Mucosa of descending colon (tissue), 3 donors: ENCODE measurements around the gene CCDC149. TPM values are rescaled to one million over a fixed set of nuclear protein-coding genes. Genes with fewer than 3 reads are reported as not detected.
A peak's percentile ranks its signal among the peaks of the same experiment; 100 is the strongest.

Source experiments
- ATAC-seq: fragments of 200-7000 bp; cut with Tn5 transposase; one replicate; pipeline ENCODE4 v1.9.1; 2020; ENCODE audit warnings: mild to moderate bottlenecking, moderate library complexity
- DNase-seq, 3 donors: peaks; one replicate each; pipeline ENCODE4 v3.0.0-alpha.2; 2020
- H3K36me3 ChIP-seq: fragments of 200-600 bp; one replicate; pipeline ENCODE4 v1.8.0; 2021; ENCODE audit warnings: low read depth, mild to moderate bottlenecking
- H3K4me1 ChIP-seq: fragments of 200-600 bp; one replicate; pipeline ENCODE4 v1.8.0; 2021; ENCODE audit warnings: low read depth, mild to moderate bottlenecking
- H3K4me3 ChIP-seq: fragments of 200-600 bp; one replicate; pipeline ENCODE4 v1.8.0; 2021; ENCODE audit warnings: mild to moderate bottlenecking
- H3K9me3 ChIP-seq: fragments of 200-600 bp; one replicate; pipeline ENCODE4 v1.8.0; 2021; ENCODE audit warnings: mild to moderate bottlenecking
- intact Hi-C, 2 donors: fragments of 100-400 bp; cut with DNase I in 1 of 2; cut with micrococcal nuclease in 1 of 2; formaldehyde crosslinking; loops; one replicate each; pipeline versions ENCODE4 v1.11.0 to v1.11.1; 2022; cut with DNase I, micrococcal nuclease
- long read RNA-seq, 2 donors: library from polyadenylated mRNA; unstranded; transcript quantifications; one replicate each; pipeline ENCODE4 v2.0.0, GENCODE V29; 2019 to 2021
- total RNA-seq, 3 donors: library from RNA; stranded (reverse); fragmentation: NEBNext Ultra II Directional in 2 of 3; extraction: Animal tissue kit (Norgen Biotek cat#: 25700) in 2 of 3; gene quantifications; one replicate each; pipeline versions ENCODE4 v1.2.1 to v1.2.4, GENCODE V29; 2021 to 2023
- TF ChIP-seq, protein P1 (sequence below): fragments of 200-600 bp; IDR thresholded peaks from one replicate; pipeline ENCODE4 v1.8.0; 2022; ENCODE audit warnings: antibody characterized with exemption, mild to moderate bottlenecking
- donor health status: DM: no; HTN: no; CAD: no; lungs with moderate emphysema.
- donor health status: DM: no; HTN: no; CAD: no.
- donor health status: DM: no; HTN: yes; CAD: no.

CCDC149 gene
- 10 to 100 TPM; 14.1 to 23.7 (median 14.2) TPM for total RNA-seq
- long read RNA-seq, donor 1, transcript CCDC149-204 (12 exons, 3,869 nt), result major isoform, 19 of 28 reads
- long read RNA-seq, donor 1, partial matches to known transcripts, result 1 of 28 reads
- long read RNA-seq, donor 1, other reads (novel, unspliced or antisense), result 8 of 28 reads
- long read RNA-seq, donor 2, partial matches to known transcripts, result 0 of 2 reads
- long read RNA-seq, donor 2, other reads (novel, unspliced or antisense), result 2 of 2 reads

DNA sequence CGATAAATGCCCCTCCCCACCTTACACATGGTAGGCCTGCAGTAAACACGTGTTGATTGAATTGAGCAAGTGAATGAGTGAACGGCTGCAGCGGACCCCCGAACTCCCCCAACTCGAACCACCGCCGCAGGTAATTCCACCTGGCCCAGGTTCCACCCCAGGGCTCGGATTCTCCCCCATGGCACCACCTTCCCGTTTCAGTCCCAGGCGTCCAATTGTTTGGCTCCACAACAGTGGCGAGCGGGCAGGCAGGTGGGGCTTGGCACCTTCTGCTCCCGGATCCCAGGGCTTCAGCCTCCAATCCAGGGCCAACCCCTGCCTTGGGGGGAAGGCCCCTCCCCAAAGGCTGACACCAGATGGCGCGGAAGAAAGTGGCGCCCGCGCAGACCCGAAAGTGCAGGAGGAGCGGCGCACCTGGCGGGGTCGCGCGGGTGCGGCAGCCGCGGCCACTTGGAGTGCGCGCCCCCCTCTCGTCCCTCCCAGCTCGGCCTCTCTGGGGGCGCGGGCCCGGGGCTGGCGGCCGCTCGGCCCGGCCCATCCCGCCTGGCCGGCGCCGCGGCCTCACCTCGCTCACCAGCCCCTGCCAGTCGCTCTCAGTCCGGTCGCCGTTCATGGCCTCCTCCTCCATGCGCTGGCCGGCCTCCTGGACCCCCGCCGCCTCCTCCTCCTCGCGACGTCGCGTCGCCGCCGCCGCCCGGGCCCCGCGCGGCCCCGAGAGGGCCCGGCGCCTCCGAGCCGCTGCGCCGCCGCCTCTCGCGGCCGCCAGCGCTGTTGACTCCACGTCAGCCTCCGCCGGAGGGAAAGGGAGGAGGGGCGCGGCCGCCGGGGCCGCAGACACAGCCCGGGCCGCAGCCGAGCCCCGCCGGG, at the start of gene CCDC149:
CCDC149 (minus strand) TSS at position 791 of the 867 bp plus-strand sequence; CDS start at position 613, 178 bp downstream.
- peak; percentile 79 to 87 (median 84) for DNase-seq
- H3K4me1 ChIP-seq, result no peaks in the 10 kb centered on the region
- no peaks in the 10 kb centered on the region for H3K36me3 ChIP-seq
- H3K9me3 ChIP-seq, result peaks cover 3% of the 10 kb centered on the region
- intact Hi-C loops, result no loop called here
- ATAC-seq, result peak; percentile 95
- TF ChIP-seq, protein P1, sequence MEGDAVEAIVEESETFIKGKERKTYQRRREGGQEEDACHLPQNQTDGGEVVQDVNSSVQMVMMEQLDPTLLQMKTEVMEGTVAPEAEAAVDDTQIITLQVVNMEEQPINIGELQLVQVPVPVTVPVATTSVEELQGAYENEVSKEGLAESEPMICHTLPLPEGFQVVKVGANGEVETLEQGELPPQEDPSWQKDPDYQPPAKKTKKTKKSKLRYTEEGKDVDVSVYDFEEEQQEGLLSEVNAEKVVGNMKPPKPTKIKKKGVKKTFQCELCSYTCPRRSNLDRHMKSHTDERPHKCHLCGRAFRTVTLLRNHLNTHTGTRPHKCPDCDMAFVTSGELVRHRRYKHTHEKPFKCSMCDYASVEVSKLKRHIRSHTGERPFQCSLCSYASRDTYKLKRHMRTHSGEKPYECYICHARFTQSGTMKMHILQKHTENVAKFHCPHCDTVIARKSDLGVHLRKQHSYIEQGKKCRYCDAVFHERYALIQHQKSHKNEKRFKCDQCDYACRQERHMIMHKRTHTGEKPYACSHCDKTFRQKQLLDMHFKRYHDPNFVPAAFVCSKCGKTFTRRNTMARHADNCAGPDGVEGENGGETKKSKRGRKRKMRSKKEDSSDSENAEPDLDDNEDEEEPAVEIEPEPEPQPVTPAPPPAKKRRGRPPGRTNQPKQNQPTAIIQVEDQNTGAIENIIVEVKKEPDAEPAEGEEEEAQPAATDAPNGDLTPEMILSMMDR, result no peak
- H3K4me3 ChIP-seq, result peak within 1 kb of the TSS; percentile 32

DNA sequence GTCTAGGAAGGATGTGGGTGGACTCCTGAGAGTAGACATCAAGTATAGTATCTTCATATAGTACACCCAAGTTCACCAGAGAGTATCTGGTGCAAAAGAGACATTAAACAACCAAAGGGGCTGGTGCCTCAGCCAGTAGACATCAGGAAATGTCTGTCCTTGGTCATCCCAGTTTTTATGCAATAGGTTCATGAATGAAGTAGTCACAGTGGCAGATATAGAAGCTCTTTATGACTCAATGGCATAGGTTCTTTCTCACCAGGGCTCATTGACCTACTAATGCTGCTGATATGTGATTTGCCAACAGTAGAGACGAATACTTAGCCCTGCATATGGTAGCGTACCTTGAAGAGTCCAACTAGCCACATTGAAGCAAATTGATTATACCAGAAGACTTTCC, 45.0 kb upstream of the CCDC149 start:
- no peak for ATAC-seq
- TF ChIP-seq, protein P1, result no peak

DNA sequence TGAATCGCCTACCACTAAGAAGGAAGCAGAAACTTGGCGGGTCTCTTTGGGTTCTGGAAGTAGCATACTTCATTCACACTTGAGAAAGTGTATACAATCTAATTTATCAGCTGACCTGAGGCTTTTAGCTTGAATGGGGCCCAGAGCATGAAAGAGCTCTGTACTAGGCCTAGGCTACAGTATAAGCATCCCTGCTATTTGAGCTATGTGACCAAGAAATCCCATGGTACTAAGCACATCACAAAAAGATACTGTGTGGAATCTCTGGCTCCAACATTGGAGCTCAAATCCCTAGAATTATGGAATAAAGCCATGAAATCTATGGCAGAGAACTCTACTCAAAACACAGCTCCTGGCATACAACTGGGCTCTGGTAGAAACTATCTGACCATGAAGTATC, 43.9 kb upstream of the CCDC149 start:
- H3K4me3 ChIP-seq, result no peak overlapping the region
- H3K36me3 ChIP-seq, result no peaks in the 10 kb centered on the region
- TF ChIP-seq, protein P1, result no peak
- no peaks in the 10 kb centered on the region for H3K9me3 ChIP-seq
- ATAC-seq (no peak), DNase-seq (no peak)
- intact Hi-C loops, result no loop called here
- no peaks in the 10 kb centered on the region for H3K4me1 ChIP-seq

More for the DNA sequence above, 45.0 kb upstream of the CCDC149 start:
- no peaks in the 10 kb centered on the region for H3K4me1 ChIP-seq
- no peaks in the 10 kb centered on the region for H3K36me3 ChIP-seq
- no peak overlapping the region for H3K4me3 ChIP-seq
- no peak for DNase-seq
- intact Hi-C loops, result no loop called here
- H3K9me3 ChIP-seq, result no peaks in the 10 kb centered on the region

DNA sequence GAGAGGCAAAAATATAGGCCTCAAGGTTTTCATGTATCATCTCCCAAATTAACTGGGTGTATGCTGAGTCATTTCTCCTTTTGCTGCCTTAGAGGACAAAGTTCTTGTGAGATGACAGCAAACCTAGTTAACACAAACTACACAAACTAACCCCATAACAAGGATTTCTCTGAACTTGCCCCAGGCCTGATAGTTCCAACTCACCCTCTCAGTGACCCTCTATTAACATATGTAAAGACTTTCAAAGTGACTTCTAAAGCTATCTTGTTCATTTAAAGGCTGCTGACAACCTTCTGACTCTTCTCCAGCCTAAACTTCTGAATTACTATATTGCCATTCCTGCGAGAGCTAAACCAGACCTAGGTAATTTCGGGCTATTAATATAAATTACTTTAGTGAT, 43.2 kb upstream of the CCDC149 start:
- intact Hi-C loops, result no loop called here
- TF ChIP-seq, protein P1, result no peak
- H3K4me3 ChIP-seq, result no peak overlapping the region
- H3K4me1 ChIP-seq, result no peaks in the 10 kb centered on the region
- ATAC-seq (no peak), DNase-seq (no peak)
- H3K36me3 ChIP-seq, result no peaks in the 10 kb centered on the region
- no peaks in the 10 kb centered on the region for H3K9me3 ChIP-seq

DNA sequence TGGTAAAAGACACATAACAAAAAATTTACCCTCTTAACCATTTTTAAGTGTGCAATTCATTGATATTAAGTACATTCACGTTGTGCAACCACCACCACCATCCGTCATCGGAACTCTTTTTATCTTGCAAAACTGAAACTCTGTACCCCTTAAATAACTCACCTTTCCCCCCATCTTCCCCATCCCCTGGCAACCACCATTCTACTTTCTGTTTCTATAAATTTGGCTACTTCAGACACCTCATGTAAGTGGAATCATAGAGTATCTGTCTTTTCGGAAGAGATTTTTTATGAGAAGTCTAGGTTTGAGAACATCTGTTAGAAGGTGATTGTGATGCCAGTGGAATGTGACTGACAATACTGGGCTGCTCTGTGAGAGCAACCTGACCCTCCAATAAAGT, 39.8 kb upstream of the CCDC149 start:
- no peak for ATAC-seq
- DNase-seq, result no peak
- no peaks in the 10 kb centered on the region for H3K9me3 ChIP-seq
- H3K4me3 ChIP-seq, result no peak overlapping the region
- no peaks in the 10 kb centered on the region for H3K4me1 ChIP-seq
- H3K36me3 ChIP-seq, result no peaks in the 10 kb centered on the region
- TF ChIP-seq, protein P1, result no peak
- intact Hi-C loops, result no loop called here
